ENCODE measurements around the gene PCNA.

- TF ChIP-seq CTCF (IDR thresholded peaks at IDR 0.05) (no peak), POLR2A (IDR thresholded peaks at IDR 0.05; ENCODE audit: low read depth) (no peak), EP300 (IDR thresholded peaks at IDR 0.05) (no peak)
Measured at GRCh38 chr20:5070081-5070480, 49.7 kb downstream of the PCNA start.

Data from esophagus muscularis mucosa (tissue), 4 donors.